Right hindlimb (tissue), 1 donor: ENCODE data around the gene MAT2A.

Experiments
- DNase-seq: peaks from one replicate; pipeline ENCODE4 v3.0.0-alpha.2; 2018

Gene MAT2A

DNA sequence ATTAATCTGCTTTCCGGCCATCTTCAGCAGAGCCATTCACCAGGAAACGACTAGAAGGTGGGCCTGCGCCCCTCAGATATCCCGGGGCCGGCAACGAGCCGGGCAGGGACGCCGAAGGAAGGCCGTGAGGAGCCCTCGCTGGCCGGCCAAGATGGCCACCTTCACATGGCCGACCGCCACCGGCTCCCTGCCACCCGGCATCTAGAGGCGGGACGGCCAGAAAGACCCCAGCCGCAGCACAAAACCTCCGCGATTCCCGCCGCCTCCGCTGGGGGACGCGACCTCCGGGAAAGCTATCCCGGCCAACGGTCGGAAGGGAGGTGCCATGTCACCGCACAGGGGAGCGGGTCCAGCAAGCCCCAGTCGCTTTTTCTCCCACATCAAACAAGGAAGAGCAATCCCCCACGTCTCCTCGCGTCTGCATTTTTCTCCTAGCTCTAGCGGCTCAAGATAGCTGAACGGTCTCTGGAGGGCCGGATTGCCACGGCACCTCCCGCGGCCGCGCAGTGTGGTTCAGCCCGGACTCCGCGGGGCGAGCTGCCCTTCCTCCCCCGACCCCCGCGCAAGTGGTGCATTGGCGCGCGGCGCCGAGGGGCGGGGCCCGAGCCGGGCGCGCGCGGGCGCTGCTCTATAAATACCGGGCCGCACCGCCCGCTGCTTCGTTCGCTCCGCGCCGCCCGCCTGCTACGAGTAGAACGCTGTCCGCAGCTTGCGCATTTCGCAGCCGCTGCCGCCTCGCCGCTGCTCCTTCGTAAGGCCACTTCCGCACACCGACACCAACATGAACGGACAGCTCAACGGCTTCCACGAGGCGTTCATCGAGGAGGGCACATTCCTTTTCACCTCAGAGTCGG lies at the start of gene MAT2A:
Gene MAT2A, plus strand, starts transcription at position 662 of the 854 bp plus-strand sequence. Its CDS starts 120 bp downstream, at position 782.
- DNase-seq, result peak; percentile 98

DNA sequence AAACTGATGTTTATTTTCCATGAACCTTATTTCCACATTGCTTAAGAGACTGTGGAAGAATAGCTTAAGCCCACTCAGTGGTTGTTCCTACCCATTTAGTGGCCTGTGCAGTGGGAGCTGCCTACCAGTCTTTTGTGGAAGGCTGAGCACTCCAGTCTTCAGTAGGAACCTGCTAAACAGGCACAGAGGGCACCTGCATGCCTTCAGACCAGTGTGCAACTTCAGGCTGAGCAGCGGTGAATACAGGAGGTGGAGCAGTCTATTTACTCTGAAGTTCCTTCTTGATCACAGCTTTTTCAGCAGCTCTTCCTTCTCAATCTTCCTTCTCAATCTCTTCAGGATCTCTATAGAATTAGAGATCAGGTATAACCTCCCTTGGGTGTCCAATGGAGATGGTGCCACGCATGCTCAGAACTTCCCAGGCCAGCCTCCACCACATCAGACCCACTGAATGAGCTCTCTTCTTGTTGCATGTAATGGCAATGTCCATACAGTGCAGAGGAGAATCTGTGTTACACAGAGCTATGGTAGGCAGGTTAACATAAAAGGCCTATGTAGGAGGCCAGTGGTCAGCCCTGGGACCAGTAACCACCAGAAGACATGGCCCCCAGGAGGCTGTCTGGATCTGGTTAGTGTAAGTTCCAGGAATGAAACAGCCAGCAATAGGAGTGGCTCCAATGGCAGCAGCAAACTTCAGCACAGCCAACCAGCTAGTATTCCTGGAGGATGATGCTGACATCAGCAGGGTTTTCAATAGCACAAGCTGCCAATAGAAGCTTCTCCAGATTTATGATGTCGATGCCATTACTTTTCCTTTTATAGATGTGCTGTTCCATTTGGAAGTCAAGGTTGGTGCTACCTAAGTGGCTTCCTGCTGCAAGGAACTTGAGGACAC lies 47.9 kb upstream of the MAT2A start:
- DNase-seq, result no peak

DNA sequence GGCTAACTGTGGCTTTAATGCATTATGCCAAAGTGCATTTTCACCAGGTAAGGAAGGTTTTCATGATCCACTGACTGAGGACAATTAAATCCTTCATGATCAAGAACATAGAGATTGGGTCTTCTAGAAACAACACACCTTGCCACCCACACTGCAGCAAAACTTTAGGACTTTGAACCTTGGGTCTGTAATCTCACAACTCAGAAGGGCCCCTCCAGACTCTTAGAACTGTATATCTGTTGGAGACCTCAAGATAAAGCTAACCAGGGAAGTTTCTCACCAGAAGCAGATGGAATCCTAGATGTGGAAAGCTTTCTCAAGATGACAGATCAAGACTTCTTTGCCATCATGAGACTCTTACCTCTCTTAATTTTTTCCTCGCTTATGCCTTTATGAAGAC lies 42.5 kb upstream of the MAT2A start:
- DNase-seq, result no peak

DNA sequence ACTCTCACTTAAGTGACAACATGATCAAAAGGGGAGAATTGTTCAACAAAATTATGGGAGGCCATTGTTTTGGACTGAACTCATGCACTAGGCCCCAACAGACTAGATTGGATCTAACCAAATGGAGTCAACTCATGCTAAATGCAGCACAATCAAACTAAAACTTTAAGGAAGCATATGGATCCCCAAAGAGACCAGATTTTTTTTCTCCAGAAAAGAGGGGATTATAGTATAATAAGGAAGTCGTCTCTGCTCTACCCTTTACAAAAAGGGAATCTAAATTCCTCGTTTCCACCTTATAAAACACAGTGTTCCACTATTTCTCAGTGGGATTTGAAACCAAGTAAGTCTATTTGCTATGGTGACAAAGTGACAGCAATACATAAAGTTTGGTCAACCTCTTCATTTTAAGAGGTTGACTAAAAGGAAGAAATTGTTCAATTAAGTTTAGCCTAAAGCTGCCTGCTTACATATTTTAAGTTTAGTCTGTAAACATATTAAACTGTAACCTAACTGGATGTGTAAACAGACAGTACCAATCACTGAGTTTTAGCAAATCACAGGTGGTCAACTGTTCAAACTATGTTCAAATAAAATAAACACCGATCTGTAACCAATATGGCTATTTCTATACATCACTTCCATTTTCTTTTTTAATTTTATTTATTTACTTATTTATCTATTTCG lies 40.9 kb upstream of the MAT2A start:
- no peak for DNase-seq

DNA sequence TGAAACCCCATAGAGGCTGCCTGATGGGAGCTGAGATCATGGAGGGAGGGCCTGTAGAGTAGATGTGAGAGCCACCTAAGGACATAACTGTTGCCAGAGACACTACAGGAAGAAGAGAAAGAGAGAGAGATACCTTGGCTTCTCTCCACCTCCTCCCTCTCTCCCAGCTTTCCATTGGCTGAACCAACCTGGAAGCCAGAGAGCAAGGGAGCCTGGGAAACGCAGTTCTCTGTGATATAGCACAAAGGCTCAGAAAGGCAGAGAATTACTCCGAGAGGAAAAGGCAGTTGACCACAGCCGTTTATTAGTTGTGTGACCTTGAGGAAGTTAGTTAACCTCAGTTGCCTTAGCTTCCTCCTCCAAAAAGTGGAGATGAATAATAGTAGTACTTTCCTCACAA lies 37.7 kb upstream of the MAT2A start:
- DNase-seq, result no peak

DNA sequence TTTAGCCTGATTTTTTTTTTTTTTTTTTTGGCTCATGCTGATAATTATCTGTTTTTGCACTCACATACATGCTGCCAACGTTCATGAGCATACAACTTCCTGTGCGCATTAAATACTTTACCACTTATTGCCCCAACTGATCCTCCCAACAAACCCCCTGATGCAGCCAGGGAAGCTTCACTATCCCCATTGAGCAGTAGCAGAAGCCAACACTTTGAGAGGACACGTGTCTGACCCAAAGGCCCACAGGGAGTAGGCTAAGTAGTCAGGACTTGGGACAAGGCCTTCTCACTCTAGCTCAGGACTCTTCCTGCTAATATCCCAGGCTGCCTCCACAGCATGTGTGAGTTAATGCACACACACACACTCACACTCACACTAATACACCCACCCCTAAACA lies 36.2 kb upstream of the MAT2A start:
- DNase-seq, result no peak

DNA sequence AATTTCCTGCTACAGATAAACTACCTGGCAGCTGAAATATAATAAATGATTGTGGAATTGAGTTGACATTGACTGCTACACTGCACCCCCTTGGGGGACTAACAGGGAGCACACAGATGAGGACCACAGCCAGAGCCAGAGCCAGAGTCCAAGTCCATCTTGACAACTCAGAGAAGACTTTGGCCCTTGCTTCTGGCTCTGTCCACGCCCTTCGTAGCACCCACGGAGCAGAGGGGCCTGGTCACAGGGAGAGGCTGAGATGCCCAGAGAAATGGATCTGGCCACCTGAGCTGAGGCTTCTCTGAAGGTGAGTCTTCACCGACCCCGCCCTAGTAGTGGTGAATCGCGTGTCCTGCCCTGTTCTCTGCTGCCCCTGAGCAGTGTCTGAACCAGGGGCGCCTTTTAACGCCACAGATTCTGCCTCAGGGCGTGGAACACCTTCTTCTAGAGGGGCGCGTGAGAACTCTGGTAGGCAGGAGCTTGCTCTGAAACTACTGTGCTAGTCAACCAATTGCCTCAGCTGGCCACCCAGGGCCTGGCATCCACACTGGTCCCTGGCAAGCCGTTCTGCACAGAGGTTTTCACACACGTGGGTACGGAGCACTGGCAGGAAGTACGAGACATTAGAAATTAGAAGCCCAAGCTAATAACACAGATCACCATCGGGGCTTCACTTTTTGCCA lies 35.7 kb upstream of the MAT2A start:
- DNase-seq, result no peak

DNA sequence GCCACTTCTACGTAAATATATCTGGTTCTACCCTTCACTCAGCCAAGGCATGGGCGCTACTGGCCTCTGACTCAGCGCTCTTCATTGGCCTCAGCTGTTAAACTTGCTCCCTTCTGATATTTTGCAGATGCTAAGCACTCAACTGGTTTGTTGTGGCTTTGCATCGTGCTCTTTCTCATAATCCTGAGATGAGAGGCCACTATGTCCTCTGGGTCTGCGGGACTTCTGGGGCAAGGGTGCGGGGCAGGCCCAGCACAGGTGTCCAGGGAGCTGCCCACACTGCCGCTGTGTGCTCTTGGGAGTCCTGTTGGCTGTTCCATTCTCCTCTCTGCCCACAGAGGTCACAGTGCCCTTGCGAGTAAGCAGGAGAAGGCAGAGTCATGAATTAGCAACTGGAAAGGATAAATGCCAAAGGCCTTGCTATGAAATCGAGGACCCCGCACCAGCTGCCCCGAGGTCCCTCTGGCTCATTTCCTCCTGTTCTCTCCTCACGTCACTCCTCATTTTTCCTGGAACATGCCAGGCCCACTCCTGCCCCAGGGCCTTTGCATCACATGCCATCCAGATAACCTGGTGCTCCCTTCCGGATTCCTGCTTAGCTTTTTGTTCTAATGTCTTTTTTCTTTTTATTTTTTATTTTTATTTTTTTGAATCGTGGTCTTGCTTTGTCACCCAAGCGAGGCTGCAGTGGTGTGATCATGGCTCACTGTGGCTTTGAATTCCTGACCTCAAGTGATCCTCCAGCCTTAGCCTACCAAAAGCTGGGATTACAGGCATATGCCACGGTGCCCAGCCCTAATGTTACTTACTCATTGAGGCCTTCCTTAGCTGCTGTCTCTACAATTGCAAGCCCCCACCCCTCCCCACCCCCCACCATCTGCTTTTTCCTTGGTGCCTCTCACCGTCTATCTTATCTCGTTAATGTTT lies 34.9 kb upstream of the MAT2A start:
- DNase-seq, result no peak

DNA sequence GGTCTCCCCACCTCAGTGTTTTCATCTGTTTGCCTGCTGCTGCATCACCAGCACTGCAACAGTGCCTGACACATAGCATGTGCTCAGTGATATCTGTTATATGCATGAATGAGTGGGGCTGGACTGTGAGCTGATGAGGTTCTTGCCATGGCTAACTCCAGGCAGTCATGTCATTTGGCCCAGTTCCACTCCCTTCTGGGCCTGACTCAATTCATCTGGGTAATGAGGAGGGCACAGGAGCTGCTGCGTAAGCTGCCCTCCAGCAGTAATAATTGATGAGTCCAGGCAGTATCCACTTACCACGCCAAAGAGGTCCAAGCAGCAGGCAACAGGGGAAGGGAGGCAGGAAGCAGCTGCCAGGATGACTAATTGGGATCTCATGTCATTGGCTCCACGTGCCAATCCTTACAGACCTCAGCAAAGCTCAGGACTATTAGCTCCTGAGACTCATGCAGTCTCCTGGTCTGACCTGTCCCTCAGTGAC lies 34.1 kb upstream of the MAT2A start:
- DNase-seq, result peak; percentile 74

DNA sequence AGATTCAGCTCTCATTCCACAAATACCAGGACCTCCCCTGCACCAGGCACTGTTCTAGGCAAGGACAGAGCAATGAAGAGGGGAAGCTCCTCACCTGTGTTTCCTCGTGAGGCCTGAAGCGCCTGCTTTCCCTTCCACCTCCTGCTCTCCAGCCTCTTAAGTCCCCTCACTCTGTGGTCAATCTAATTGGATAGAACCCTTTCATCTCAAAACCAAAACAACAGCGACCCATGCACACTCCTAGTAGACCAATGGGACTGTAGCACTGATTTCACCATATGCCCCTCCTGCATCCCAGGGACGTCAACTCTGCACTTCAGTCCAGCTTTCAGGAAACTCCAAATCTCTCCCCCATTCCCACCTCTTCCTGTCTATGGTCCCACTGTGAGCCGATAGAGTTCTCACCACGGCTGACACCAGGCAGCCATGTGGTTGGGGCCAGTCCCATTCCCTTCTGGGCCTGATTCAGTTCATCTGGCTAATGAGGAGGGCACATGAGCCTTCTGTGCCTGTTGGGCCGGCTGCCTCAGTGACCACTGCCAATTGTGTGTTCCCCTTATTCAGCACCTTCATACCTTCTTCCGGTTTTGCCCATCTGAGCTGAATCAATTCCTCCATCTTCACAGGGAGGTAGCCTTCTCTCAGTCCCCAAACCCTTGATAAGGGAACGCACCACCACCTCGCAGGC lies 33.3 kb upstream of the MAT2A start:
- DNase-seq, result no peak

DNA sequence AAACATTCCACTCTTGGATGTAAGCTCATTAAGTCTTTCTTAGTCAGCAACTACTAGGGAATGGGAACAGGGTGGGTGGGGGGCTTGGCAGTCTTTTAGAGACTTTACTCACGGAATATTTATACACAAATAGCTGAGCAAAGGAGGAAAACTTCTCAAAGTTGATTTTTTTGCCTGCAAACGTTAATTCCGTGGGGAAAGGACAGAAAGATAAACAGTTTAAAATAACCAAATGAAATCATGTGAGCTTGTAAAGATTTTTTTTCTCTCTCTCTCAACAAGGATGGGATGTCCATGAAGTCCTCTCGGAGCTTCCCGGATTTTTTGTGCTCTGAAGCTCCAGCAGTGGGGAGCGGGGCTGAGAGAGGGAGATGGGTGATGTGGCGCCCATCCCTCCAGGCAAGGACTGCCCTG lies 32.2 kb upstream of the MAT2A start:
- DNase-seq, result no peak

DNA sequence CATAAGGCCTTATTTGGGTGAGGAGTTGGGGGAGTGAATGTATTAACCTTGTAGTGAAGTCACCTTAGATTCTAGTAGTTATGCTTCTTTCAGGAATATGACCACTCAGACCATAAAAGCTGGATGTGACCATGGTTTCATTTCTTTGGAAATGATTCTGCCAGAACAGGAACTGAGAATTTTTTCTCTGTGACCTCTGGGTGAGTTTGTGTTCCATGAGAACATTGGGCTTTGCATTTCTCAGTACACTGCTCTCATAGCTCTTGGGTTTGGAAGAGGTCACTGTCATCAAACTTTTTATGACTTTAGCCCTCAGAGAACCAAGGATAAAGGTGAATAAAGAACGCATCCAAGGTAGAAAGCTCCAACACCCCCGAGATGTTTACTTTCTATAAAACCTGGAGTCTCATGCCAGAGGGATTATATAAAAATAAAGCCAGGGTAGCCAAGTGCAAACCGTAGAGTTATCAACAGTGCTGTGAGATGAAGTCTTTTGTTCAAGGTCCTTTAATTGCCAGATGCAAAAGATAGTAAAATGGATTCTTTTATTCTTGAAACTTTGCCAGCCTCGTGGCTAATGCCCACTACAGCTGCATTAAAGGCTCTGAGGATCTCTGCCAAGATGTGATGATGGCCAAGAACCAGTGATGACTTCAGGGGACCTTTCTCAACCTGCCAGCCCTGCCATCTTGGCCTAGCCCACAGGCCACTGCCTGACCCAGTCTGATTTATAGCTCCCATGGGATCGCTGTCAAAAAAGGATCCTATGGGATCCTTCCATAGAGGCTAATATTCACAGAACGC lies 27.8 kb upstream of the MAT2A start:
- peak; percentile 35 for DNase-seq

DNA sequence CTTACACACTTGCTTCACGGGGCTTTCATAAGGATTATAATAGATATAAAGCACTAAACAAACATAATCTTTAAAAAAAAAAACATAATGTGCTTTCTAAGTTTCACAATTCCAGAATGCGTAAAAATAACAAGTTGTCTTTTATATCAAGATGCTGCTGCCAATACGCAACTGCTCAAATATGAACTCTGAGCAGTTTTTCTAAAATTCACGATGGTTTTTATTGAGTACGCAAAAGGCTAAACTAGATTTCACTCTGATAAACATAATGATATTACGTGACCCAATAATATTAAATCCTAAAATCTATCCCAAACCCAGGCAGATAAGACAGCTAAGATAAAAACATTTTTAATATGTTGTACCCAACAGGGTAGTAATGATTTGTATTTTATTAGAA lies 24.6 kb upstream of the MAT2A start:
- no peak for DNase-seq

DNA sequence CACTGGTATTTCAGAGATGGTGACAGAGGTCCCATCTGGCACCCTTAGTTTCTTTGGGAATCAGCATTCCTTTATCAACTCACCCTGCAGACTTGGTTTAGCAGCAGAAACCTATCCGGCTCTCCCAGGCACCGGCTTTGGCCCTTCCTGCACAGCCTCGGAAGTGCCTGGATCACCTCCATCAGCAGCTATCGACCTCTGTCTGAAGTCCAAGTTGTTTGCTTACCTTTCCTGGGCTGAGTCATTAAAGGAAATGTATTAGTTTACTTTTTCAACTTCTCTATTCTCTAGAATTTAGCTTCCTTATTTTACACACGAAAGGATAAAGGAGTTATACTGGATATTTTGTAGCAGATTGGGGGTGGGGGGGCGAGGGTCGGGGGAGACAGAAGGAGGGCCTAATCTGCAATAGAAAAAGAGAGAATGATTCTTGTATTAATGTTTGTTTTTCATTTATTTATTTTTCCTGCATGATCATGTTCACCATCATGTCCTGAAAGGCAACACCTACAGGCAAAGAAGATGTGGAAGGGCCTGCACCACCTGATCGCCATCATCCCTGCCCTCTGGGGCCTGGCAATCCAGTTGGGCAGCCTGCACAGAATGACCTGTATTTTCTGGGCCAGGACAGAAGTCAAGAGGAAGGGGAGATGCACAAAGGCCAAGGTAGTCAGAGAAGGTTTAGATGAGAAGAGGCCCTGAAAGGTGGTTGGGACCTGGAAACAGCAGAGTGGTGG lies 22.1 kb upstream of the MAT2A start:
- DNase-seq, result no peak

DNA sequence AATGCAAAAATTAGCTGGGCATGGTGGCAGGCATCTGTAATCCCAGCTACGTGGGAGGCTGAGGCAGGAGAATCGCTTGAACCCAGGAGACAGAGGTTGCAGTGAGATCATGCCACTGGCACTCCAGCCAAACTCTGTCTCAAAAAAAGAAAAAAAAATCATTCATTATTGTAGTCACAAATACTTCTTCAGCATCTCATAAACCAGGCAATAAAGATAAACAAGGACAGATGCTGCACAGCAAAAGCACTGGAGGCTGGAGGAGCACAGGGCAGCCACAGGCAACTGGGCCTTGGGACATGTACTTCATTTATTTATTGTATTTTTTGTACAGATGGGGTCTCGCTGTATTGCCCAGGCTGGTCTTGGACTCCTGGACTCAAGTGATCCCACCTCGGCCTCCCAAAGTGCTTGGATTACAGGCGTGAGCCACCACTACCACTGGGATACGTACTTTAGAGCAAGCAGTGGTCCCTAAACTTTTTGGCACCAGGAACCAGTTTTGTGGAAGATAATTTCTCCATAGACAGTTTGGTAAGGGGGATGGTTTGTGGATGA lies 16.8 kb upstream of the MAT2A start:
- DNase-seq, result no peak

DNA sequence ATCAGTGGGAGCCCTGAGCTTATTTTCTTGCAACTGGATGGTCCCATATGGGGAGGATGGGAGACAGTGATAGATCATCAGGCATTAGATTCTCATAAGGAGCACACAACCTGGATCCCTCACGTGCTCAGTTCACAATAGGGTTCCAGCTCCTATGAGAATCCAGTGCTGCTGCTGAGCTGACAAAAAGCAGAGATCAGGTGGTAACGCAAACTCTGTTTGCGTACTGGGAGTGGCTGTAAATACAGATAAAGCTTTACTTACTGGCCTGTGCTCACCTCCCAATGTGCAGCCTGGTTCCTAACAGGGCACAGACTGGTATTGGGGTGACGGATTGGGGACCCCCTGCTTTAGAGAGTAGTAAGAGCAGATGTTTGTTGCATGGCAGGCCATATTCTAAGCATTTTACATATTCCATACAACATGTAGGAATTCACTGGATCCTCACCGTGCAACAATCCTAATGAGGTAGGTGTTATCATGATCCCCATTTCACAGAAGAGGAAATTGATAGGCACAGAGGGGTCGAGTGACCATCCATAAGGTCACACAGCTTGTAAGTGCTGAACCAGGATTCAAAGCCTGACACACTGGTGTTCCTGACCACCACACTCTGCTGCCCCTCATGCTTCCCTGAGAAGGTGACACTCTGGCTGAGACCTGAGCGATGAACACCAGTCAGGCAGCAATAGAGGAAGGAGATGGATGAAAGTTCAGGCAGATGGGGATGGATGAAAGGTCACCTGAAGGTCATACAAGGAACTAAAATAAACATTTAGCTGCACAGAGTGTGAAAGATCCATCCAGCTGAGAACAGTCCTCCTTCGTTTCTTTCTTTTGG lies 15.7 kb upstream of the MAT2A start:
- DNase-seq, result no peak

DNA sequence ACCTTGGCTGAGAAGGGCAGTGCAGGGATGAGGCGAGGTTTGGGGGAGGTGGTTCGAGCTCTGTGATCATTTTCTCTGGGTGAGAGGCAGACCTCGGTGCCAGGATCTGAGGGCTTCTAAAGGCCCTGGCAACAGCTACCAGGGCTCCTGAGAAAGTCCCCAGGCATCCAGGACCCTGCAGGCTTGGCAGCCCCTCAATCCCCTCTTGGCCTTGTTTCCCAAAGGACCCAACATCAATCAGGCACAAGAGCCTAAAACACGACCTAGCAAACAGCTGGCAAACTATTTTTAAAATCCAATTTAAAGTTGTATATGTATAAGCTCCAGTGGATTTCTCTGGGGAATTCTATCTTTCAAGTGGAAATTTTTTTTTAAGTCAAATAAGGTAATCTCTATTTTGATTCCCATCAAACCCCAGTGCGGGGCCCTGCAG lies 15.0 kb upstream of the MAT2A start:
- DNase-seq, result no peak
